Breast epithelium (tissue), 3 donors: ENCODE results near the gene DHX9.

Experiments used
- CTCF ChIP-seq, 3 donors: fragments of 450-650 bp; IDR thresholded peaks; one replicate each; pipeline ENCODE4 v1.5.1; 2016 to 2017; ENCODE audit warnings: antibody characterized with exemption in 3 of 3, mild to moderate bottlenecking in 3 of 3, moderate library complexity in 3 of 3
- POLR2A ChIP-seq: fragments of 450-650 bp; IDR thresholded peaks from one replicate; pipeline ENCODE4 v1.6.1; 2016; ENCODE audit warnings: antibody characterized with exemption, mild to moderate bottlenecking, moderate library complexity
- POLR2AphosphoS5 ChIP-seq, 3 donors: sonication (generic); formaldehyde crosslinking; IDR thresholded peaks; one replicate each; pipeline ENCODE4 v1.6.1; 2017; ENCODE audit warnings: antibody characterized with exemption in 3 of 3

GRCh38 chr1:182886985-182887384, 47.8 kb downstream of the DHX9 start:
- TF ChIP-seq CTCF (IDR thresholded peaks at IDR 0.05) (no peak), POLR2A (no peak), POLR2AphosphoS5 (IDR thresholded peaks at IDR 0.05) (no peak)
